ENCODE measurements around the gene ALG3. TPM values are rescaled to one million over a fixed set of nuclear protein-coding genes. Genes with fewer than 3 reads are reported as not detected.
A peak's percentile ranks its signal among the peaks of the same experiment; 100 is the strongest.

Gene ALG3
- total RNA-seq, 4 donors from 2014 or later: 45.8 to 63.9 (median 54.6) TPM

GRCh38 chr3:184257083-184257915 lies 8.5 kb upstream of the ALG3 start:
- peaks cover 0 to 16% (median 4%) of the 10 kb centered on the region in 3 donors for H3K36me3 ChIP-seq
- 84 to 90% methylated on average over 12 to 14 of the region's 23 CpGs for WGBS, 2 donors
- TF ChIP-seq CTCF (IDR thresholded peaks at IDR 0.05) (no peak), POLR2A (IDR thresholded peaks at IDR 0.05) (no peak)
- intact Hi-C loops (cut with DNase I): no loop called here
- H3K4me1 ChIP-seq: peaks cover 19 to 31% (median 28%) of the 10 kb centered on the region in 3 donors
- H3K27ac ChIP-seq: no peak overlapping the region
- no peak for DNase-seq
- no peaks in the 10 kb centered on the region for H3K9me3 ChIP-seq
- no peak overlapping the region for H3K4me3 ChIP-seq
- H3K27me3 ChIP-seq: peaks cover 11 to 42% (median 13%) of the 10 kb centered on the region in 4 donors

GRCh38 chr3:184255291-184256039 lies 6.7 kb upstream of the ALG3 start:
- Histone ChIP-seq H3K27me3 (peaks cover 4 to 24% (median 4%) of the 10 kb centered on the region in 4 donors), H3K36me3 (peaks cover 0 to 16% (median 4%) of the 10 kb centered on the region in 3 donors), H3K9me3 (no peaks in the 10 kb centered on the region), H3K4me1 (peaks cover 7 to 18% (median 10%) of the 10 kb centered on the region in 3 donors), H3K4me3 (no peak overlapping the region), H3K27ac (no peak overlapping the region)
- no peak for DNase-seq
- 67 to 85% methylated on average over 3 of the region's 3 CpGs for WGBS, 2 donors
- intact Hi-C loops (cut with DNase I): no loop called here
- no peak for TF ChIP-seq POLR2A (IDR thresholded peaks at IDR 0.05)

GRCh38 chr3:184250167-184250828 lies 1.5 kb upstream of the ALG3 start:
- 15 to 17% methylated on average over 15 to 17 of the region's 20 CpGs for WGBS, 2 donors
- intact Hi-C loops (cut with DNase I): no loop called here
- TF ChIP-seq POLR2A (IDR thresholded peaks at IDR 0.05): no peak
- peak; percentile 82 to 94 (median 89) for TF ChIP-seq CTCF (IDR thresholded peaks at IDR 0.05)

GRCh38 chr3:184249412-184250166 lies 827 bp upstream of the ALG3 start, which contains the start of gene EEF1AKMT4:
Gene EEF1AKMT4 (plus strand): TSS chr3:184249672. CDS start chr3:184249695, 23 bp downstream.
- TF ChIP-seq POLR2A (IDR thresholded peaks at IDR 0.05): peak in 1 of 4 donors; percentile 16
- peak; percentile 25 to 47 (median 28) for TF ChIP-seq CTCF (IDR thresholded peaks at IDR 0.05)
- Histone ChIP-seq H3K27ac (peak within 1 kb of the TSS; percentile 80 to 91 (median 86)), H3K4me1 (peaks cover 5 to 30% (median 17%) of the 10 kb centered on the region in 3 donors), H3K4me3 (peak within 1 kb of the TSS; percentile 74 to 89 (median 76)), H3K27me3 (no peaks in the 10 kb centered on the region), H3K36me3 (peaks cover 8 to 17% (median 9%) of the 10 kb centered on the region in 3 donors), H3K9me3 (no peaks in the 10 kb centered on the region)
- intact Hi-C loops (cut with DNase I): no loop called here
- DNase-seq: peak; percentile 73
- WGBS, 2 donors: 0 to 1% methylated on average over 10 to 24 of the region's 54 CpGs

More at GRCh38 chr3:184250167-184250828, 1.5 kb upstream of the ALG3 start:
- H3K9me3 ChIP-seq: no peaks in the 10 kb centered on the region
- H3K4me1 ChIP-seq: peaks cover 5 to 30% (median 17%) of the 10 kb centered on the region in 3 donors
- DNase-seq: peak; percentile 37
- peaks cover under 1 to 10% (median 2%) of the 10 kb centered on the region in 3 donors for H3K36me3 ChIP-seq
- no peaks in the 10 kb centered on the region for H3K27me3 ChIP-seq
- peak overlapping the region; percentile 74 to 89 (median 76) for H3K4me3 ChIP-seq
- H3K27ac ChIP-seq: peak overlapping the region; percentile 80 to 91 (median 86)

Measured in esophagus squamous epithelium (tissue), 5 donors.